Medulla oblongata (tissue), 1 donor: Measurements from ENCODE around the gene DND1.
"Not testable (repeated sequence)": the region's sequence is repeated elsewhere in the genome, so short reads cannot be mapped to it uniquely, and the experiment has no call there.

Source experiments
- DNase-seq: peaks from one replicate; pipeline ENCODE4 v3.0.0-alpha.2; 2015; ENCODE audit errors: extremely low spot score

Gene DND1

DNA sequence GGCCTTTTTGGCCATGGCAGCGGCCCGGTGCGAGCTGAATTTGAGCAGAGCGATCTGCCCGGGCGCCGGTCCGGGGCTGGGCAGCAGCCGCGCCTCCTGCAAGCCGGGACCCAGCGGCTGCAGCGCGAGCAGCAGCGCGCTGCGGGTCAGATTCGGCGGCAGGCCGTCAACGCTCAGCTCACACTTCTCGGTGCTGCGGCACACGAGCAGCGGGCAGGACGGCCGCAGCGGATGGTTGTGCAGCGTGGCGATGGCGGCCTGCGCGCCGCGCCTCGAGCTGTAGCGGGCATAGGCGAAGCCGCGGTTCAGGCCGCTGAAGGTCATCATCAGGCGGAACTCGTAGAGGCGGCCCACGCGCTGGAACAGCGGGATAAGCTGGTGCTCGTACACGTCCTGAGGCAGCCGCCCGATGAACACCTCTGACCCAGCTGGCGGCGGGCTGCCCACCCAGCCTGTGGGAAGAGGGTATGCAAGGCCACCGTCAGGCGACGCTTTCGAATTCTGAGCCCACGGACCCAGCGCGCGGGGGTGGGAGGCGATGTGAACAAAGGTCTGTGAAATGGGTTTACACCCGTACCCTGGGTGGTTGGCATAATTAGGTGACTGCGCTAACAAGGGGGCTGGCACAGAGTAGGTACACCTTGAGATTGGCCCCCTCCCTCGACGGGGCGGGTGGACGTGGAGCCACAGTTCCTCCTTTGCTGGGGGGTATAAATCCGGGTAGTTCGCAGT, 755 bp downstream of the DND1 start:
- DNase-seq, result no peak

DNA sequence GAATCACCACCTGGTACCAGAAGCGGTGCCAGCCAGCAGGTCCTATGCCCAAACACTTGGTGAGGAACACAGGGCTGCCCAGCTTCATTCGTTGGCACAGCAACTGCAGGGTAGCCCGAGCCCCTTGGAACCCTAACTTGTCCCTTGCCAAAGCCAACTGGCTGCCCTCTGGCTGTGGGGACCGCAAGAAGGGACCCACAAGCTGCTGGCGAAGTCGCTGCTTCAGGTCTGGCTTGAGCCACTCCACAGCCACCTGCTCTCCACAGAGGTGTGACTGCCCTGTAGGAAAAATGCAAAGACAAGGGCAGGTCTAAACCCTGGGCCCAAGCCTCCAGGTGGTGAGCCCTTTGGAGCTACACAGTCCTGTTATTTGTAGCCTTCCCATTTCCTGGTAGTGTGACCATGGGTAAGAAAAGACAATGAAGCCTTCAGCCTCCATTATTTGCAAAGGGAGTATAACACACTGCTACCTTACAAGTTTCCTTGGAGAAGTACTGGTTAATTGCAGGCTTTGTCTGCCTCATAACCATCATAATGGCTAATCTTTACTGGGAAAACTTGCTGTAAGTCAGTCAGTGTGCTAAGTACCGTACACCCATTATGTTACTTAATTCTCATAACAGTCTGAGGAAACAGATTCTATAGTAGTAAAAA, 1.8 kb downstream of the DND1 start:
- DNase-seq, result no peak

DNA sequence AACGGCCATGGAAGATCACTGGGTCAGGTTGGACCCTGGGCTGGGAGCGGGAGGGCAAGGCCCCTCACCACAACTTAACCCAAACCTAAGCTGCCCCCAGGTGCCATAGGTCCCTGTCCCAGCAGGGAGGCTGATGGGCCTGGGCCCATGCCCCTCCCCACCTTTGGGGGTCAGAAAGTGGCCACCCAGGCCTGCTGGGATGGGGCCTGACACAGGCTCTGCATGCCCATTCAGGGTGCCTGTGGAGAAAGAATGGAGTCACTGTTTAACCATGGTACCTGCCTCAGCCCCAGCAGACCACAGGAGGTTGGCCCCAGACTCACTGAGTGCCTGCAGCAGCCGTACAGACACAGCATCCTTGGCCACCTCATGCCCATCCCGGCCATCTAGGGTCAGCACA, 2.3 kb downstream of the DND1 start:
- DNase-seq, result not testable (repeated sequence)

DNA sequence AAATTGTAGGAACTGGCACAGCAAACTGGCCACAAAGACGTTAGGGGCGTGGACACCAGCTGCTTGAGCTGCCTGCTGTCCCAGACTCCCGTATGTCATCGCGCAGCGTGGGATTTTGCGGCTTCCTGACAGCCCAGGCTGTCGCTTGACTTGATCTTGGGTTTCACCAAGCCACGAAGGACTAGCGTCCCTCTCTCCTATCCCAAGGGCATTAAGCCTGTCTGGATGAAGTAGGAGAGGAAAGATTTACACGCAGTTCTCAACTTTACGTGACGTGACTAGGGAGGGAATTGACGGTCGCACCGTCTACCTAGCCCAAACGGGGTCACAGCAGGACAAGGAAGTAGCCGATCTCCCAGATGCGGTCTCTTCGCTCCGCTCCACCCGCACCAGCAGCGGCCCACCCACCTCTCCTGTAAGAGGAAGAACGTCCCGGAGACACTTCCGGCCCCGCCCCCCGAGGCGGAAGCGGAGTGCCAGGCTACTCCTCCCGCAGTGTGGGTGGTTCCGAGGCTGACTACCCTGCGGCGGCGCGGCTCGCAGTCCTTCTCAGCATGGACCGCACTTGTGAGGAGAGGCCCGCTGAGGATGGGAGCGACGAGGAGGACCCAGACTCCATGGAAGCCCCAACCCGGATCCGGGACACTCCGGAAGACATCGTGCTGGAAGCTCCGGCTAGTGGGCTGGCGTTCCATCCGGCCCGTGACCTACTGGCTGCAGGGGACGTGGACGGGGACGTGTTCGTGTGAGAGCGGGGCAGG, 8.8 kb downstream of the DND1 start, which contains the start of gene WDR55:
WDR55 (plus strand) TSS at position 546 of the 761 bp plus-strand sequence; CDS start at position 555, 9 bp downstream.
- DNase-seq, result peak; percentile 97

DNA sequence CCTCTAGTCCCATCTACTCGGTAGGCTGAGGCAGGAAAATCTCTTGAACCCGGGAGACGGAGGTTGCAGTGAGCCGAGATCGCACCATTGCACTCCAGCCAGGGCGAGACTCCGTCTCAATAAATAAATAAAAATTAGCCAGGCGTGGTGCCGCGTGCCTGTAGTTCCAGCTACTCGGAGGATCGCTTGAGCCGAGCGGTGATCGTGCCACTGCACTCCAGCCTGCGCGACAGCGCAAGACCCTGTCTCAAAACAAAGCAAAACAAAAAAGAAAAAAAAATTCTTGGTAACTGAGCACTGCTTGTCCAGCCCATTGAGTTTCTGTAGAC, 9.4 kb downstream of the DND1 start:
- no peak for DNase-seq

DNA sequence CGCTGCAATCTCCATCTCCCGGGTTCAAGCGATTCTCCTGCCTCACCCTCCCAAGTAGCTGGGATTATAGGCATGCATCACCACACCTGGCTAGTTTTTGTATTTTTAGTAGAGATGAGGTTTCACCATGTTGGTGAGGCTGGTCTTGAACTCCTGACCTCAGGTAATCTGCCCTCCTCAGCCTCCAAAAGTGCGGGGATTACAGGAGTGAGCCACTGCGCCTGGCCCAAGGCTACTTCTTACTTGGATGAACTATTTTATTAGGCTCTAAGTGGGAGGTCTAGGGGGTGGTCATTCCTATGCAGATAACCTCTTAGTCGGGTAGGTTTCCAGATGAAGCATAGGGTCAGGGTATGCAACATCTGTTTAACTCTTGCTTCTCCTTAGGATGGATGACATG, 13.0 kb downstream of the DND1 start:
- not testable (repeated sequence) for DNase-seq

DNA sequence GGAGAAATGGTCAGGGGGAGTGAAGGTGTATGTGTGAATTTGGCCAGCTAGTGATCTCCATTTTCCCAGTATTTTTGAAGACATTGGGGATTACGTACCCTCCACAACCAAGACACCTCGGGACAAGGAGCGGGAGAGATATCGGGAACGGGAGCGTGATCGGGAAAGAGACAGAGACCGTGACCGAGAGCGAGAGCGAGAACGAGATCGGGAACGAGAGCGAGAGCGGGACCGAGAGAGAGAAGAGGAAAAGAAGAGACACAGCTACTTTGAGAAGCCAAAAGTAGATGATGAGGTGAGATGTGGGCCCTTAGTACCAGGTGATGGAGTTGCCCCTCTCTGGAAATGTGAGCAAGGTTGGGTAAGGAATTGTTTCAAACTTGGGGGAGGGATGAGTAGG, 14.5 kb downstream of the DND1 start:
- DNase-seq, result no peak

DNA sequence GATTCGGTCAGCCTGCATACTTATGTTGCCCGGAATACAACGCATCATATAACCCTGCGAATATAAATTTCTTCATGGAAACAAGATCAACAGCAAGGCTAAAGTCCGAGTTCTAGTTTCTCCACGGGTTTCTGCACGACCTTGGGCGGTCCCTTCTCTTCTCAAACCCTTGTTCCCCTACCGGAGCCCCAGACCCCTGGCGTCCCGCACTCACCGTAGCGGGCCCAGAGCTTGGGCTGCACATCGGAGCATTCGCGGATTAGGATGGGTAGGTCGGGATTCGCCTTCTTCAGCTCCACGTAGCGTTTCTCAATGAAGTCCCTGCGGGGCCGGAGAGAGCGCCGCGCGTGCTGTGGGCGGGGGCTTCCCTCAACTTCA, 26.3 kb downstream of the DND1 start:
- DNase-seq, result no peak

DNA sequence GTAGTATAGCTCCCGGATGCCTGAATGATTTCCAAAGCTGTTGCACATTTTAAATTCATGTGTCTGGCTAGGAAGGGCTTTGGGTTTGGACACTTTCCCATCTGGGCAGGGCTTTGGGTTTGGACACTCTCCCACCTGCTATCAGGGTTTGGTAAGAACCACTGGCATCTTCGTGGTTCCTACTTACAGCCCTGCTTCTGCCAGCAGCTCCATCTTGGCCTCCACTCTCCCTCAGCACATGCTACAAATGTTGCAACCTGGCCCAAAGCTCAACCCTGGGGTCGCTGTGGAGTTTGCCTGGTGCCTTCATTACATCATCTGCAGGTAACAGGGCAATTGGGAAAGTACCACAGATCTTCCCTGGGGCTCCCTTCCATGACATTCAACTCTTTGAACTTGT, 30.7 kb downstream of the DND1 start:
- no peak for DNase-seq

DNA sequence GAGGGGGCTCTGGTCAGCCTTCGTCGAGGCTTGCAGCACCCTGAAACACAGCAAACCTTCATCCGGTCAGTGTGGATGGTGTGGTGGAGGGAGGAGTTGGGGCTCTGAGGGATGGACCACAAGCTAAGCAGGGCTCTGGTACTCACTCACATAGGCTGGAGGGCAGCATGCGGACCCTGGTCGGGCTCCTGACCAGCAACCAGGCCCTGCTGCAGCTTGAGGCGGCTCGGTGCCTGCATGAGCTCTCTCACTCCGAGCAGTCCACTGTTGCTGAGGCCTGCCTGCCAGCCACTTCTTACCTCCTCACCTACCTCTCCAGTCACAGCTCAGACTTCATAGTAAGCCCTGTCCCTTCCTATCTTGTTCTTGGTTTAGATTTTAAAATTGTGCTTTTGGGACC, 31.7 kb downstream of the DND1 start:
- no peak for DNase-seq

DNA sequence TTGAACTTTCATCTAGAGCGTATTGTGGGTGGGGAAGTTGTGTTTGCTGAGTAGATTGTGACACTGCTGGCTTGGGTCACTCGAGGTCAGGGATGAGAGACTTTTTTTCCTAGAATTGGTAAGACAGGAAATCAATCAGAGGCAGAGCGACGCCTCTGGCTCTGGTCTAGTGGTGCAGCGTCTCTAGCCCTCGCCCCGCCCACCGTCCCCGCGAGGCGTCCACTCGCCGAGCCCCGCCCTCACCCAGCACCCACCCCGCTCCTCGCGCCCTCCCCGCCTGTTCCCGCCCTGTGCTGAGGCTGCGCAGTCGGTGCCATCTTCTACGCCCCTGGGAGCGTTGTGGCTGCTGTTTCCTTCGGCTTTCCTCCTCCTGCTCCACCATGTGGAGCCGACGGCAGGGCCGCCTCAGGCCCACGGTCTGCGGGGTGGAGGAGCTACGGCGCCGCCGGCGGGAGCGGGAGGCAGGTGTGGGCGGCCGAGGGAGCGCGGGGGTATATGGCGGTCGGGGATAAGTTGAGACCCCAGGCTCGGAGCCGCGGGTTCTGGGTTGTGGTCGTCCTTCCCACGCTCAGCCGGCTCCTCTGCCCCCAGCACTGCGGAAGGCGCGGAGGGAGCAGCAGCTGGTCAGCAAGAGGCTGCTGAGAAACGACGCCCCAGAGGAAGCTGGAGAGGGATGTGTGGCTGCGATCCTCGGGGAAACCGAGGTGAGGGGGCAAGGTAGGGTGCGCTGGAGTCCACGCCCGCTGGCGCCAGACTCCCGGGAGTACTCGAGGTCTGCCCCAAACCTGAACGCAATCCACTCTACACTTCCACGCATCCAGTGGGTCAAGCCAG, 34.0 kb downstream of the DND1 start, which contains the start of gene TMCO6:
TMCO6 (plus strand) TSS at position 304 of the 834 bp plus-strand sequence; CDS start at position 381, 77 bp downstream.
- peak; percentile 97 for DNase-seq

DNA sequence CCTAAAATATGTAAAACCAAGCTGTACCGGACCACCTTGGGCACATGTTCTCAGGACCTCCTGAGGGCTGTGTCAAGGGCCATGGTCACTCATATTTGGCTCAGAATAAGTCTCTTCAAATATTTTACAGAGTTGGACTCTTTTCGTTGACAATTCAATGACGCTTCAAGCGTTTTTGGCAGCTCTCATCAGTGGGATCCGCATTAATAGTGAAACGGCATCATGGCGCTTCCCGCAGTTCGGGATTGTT, 34.6 kb downstream of the DND1 start:
- not testable (repeated sequence) for DNase-seq

DNA sequence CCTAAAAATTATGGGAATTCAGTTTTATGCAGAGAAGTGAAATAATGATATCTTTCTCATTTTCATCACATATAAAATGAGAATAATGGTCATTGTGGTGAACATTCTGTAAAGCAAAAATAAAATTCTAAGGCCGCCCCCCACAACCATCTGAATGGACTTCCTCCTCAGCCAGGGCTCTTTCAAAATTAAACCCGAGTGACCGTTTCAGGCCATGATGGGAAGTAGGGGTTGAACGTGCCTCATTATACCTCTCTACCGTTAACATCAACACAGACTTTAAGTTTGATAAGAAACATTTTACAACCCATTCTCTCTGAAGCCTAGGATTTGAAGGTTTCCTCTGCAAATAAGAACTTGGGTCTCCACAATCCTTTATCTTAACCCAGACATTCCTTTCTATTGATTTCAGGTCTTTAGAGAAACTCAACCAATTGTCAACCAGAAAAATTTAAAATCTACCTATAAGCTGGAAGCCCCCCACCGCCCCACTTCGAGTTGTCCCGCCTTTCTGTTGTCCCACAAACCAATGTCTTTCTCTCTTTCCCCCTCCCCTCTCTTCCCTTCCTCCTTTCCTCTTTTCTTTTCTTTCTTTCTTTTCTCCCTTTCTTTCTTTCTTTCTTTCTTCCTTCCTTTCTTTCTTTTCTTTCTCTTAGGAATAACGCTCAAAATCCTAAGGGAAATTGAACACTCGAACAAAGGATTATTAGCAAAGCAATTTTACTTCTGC, 35.8 kb downstream of the DND1 start:
- DNase-seq, result no peak

DNA sequence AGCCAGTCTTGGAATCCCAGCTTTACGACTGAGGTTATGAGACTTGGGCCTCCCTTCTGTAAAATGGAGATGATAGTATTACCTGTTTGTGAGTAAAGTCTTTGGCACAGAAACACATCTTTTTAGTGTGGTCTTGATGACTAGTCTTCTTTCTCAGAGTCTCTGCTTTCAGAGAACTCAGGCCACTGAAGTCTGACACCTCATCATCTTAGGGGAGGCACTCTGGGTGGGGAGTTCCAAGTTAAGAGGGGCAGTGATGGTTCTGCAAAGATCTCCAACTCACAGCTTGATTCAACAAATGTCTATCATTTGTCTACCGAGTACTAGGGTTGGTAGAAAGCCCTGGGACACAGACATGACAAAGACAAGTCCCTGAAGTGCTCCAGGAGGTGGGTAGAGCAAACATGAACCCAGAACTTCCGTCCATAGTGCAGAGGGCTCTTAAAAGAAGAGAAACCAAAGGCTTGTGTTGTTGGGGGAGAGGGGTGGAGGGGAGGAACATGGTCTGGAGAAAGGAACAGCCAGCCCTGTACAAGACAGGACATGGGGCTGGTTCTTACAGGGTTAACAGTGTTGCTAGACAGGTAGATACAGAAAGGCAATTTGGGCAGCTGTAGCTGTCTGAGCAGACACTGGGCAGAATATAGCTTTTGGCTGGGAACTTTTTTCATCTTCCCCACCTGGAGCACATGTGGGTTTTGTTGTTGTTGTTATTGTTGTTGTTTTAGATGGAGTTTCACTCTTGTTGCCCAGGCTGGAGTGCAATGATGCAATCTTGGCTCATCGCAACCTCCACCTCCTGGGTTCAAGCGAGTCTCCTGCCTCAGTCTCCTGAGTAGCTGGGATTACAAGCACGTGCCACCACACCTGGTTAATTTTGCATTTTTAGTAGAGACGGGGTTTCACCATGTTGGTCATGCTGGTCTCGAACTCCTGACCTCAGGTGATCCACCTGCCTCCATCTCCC, 37.8 kb downstream of the DND1 start:
- no peak for DNase-seq

DNA sequence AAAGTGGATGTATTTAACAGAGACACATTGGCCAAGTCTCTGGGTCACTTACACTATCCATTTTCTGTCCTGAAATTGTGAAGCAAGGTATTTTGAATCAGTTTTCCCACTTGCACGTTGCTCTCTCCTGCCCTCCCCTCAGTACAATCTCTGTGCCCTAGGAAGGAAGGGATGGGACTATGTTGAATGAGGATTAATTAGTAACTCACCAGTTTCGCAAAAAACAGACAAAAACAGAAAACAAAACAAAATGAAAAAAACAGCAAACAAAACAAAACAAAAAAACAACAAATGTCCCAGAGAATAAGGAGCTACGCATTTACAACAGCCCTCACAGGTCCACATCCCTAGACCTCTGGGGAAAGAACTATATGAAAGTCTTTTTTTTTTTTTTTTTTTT, 39.3 kb downstream of the DND1 start:
- no peak for DNase-seq

DNA sequence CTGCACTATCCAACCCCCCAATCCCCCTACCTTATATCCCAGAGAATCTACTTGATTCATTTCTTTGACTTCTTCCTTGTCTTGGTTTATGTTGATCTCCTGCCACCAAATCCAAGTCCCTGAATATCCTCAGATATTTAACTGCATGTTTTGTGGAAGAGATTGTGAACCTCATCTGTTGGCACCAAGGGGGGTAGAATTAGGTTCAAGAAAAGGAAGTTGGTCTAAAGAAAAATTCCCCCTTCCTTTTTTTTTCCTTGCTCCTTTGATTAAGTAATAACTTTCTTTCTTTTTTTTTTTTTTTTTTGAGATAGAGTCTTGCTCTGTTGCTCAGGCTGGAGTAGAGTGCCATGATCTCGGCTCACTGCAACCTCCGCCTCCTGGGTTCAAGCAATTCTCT, 39.9 kb downstream of the DND1 start:
- DNase-seq, result no peak

DNA sequence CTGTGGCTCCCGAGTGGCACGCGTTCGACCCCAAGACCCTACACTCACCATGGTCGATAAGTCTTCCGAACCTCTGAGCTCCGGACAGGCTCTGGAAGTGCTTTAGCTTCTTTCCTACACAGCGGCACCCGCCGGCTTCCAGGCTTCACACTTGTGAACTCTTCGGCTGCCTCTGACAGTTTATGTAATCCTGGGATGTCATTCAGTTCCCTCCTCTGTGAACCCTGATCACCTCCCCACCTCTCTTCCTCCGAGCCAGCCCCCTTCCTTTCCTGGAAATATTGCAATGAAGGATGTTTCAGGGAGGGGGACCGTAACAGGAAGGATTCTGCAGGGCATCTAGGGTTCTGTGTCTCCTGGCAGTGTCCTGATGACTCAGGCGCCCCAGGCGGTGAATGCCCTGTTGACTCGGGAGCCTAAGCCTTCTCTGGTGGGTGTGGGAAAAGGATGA, 40.3 kb downstream of the DND1 start, which contains the start of gene CD14:
CD14 (minus strand) TSS at position 155 of the 451 bp plus-strand sequence; CDS start at position 51, 104 bp downstream.
- DNase-seq, result peak; percentile 60

DNA sequence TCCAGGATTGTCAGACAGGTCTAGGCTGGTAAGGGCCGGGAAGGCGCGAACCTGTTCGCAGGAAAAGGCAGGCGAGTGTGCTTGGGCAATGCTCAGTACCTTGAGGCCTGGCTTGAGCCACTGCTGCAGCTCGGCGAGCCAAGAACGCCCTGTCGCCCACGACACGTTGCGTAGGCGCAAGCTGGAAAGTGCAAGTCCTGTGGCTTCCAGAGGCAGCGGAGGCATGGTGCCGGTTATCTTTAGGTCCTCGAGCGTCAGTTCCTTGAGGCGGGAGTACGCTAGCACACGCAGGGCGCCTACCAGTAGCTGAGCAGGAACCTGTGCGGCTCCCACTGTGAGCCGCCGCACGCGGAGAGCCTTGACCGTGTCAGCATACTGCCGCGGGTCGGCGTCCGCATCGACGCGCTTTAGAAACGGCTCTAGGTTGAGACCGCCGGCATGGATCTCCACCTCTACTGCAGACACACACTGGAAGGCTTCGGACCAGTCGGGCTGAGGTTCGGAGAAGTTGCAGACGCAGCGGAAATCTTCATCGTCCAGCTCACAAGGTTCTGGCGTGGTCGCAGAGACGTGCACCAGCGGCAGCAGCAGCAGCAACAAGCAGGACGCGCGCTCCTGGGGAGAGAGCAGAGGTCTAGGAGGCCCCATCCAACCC, 40.9 kb downstream of the DND1 start:
- DNase-seq, result no peak

DNA sequence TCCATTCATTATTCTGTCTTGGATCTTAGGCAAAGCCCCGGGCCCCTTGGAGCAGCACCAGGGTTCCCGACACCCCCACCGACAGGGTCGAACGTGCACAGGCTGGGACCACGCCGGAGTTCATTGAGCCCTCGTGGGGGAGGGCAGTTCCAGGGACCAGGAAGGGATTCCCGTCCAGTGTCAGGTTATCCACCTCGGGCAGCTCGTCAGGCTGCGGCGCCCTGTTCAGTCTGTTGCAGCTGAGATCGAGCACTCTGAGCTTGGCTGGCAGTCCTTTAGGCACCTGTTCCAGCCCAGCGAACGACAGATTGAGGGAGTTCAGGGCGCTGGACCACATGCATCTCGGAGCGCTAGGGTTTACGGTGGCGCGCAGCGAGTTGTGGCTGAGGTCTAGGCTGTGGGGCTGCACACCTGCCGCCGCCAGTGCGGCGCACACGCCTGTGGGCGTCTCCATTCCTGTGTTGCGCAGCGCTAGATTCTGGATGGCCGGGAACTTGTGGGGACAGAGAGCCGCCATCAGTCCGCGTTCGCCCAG, 41.5 kb downstream of the DND1 start:
- DNase-seq, result no peak
